Measurements from ENCODE around the gene TPRA1.
"Not testable (repeated sequence)": the region's sequence is repeated elsewhere in the genome, so short reads cannot be mapped to it uniquely, and the experiment has no call there.

The TPRA1 gene

GRCh38 chr3:127616836-127617605, 26.5 kb upstream of the TPRA1 start:
- no peak for DNase-seq

DNA sequence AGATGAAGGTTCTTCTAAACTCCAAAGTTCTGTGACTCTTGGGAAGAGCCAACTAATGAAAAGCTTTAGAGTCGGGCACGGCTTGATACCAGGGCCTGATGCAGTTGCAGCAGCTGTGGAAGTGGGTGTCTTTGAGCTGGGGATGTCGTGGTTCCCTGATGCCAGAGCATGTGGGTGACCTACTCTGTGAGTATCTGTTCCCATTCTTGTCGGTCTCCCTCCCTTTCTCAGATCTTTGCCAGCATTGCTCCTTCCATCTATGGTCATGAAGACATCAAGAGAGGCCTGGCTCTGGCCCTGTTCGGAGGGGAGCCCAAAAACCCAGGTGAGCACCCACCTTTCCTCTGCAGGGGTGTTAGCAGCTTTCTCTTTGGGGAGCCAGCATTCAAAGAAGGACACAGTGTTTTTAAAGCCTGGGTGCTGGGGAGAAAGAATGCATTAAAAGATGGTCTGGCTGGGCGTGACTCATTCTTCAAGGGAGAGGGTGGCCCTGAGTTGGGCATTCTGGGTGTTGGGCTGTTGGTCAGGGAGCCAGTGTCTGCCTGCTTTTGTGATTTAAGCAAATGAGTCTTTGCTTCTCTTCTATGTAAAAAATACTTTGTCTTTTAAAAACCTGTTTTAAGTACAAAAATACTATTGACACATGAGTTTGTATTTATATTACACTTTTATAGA, 25.2 kb upstream of the TPRA1 start:
- DNase-seq = no peak

GRCh38 chr3:127614928-127615589, 24.5 kb upstream of the TPRA1 start:
- DNase-seq = no peak

GRCh38 chr3:127613406-127613805, 22.9 kb upstream of the TPRA1 start:
- DNase-seq = no peak

GRCh38 chr3:127612966-127613365, 22.4 kb upstream of the TPRA1 start:
- no peak for DNase-seq

DNA sequence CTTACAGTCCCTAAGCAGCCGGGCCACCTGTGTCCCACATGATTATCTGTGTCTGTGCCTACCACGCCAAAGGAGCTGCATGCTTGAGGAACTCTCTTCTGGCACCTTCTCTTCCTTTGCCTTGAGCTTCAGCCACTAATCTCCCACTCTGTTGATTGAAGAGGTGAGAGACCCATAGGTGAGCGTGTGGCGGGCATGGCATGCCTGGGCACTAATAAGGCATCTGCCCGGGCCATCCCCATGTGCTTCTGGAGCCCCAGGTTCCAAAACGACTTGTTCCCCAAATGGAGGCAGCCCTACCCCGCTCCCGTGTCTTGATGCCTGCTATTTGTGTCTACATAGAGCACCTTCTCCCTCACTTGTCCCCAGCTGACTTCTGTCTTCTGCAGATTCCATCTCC, 20.7 kb upstream of the TPRA1 start:
- no peak for DNase-seq

DNA sequence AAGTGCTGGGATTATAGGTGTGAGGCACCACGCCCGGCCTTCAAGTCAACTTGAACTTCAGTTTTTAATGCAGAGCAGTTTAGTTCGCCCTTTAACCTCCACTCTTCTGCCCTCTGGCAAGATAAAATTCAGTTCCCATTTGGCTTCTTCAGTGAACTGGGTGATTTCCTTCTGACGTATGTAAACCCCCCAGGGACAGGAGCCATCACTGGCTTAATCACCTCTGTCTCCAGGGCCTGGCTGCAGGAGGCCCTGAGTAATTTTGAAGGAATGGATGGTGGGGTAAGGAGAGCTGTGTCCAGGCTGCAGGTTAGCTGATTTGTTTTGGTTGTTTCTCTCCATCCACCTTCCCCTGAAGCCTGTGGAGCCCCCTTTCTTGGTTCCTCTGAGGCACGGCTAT, 19.6 kb upstream of the TPRA1 start:
- DNase-seq = no peak

DNA sequence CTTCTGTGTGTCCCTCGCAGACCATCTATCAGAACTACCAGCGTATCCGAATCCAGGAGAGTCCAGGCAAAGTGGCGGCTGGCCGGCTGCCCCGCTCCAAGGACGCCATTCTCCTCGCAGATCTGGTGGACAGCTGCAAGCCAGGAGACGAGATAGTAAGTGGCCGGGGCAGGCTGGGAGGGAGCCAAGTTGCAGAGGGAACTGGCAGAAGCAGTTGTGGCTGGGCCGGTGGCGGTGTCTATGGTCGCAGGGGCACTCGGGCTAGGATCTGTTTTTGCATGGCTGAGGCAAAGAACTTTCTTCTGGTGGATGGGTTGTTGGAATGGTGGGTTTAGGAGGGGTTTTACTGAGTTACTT, 17.8 kb upstream of the TPRA1 start:
- no peak for DNase-seq

DNA sequence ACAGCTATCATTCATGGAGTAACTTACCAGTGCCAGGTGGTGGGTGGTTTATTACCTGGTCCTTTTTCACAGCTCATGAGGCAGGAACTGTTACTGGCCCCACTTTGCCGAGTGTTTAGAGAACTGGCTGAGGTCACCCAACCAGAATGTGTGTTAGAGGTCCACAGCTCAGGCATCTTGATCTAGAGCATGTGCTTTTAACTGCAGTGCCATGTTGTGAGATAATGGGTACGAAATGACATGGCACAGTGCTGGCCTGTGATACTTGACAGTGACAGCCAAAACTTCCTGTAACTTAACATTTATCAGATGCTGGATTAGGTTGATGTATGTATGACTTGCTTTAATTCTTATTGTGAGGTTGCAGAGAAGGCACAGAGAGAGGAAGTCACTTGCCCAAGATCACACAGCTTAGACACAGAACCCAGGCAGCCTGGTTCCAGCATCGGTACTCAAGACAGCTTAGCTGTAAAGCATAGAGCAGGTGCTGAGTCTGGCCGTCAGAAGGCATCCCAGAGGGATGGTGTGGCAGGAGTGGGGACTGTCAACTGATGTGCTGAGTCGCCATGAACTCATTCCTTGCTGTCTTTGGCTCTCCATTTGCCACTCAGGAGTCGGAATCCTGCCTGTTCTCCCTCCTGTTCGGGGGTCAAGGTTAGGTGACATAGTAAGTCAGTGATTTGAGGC, 17.3 kb upstream of the TPRA1 start:
- peak in 1 of 5 experiments; percentile 34 for DNase-seq

DNA sequence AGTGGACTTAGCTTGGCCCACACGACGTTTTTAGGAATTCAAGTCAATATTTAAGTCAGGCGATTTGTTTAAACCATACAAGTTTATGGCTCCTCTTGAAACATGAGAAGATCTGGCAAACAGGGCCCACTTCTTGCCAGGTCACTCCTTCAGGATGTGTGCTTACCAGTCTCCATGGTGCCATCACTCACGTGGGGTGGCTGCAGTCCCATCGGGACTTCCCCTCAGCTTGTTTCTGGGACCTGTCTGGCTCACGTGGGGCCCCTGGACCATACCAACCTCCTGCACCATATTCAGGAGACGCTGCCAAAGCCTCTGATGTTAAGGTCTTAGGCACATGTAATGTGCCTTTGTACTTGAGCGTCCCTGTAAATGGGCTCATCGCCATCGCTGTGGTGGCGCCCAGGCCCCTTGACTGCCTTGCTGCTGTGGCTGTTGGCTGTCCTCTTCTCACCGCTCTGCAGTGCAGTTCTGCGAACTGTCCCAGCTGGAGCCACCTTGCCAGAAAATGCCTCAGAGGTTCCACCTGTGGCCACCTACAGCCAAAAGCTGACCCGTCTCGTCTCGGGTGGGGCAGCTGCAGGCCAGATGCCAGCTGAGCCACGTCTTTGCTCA, 16.6 kb upstream of the TPRA1 start:
- DNase-seq = no peak

DNA sequence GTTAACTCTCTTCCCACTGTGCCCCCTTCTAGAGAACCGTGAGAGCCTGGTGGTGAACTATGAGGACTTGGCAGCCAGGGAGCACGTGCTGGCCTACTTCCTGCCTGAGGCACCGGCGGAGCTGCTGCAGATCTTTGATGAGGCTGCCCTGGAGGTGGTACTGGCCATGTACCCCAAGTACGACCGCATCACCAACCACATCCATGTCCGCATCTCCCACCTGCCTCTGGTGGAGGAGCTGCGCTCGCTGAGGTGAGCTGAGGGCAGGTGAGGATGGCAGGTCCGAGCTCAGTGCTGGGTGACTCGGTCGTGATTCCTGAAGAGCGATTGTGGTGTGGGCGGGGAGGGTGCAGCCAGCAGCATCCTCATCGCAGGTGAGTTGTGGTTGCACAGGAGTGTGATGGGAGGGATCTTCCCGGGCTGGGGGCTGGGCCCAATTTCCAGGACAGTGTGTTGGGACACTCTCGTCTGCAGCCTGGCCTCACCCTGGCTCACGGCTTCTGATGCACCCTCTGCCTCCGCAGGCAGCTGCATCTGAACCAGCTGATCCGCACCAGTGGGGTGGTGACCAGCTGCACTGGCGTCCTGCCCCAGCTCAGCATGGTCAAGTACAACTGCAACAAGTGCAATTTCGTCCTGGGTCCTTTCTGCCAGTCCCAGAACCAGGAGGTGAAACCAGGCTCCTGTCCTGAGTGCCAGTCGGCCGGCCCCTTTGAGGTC, 15.7 kb upstream of the TPRA1 start:
- DNase-seq = no peak

DNA sequence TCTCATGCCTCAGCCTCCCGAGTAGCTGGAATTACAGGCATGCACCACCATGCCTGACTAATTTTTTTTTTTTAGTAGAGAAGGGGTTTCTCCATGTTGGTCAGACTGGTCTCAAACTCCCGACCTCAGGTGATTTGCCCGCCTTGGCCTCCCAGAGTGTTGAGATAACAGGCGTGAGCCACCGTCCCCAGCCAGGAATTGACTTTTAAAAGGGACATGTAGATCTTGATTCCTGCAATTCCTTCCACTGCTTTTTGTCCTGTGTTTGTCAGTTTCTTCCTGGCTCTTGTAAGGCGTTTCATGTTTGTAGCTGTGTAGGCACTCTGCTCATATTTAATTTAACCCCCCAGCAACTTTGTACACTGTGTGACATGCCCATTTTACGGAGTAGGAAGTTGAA, 15.0 kb upstream of the TPRA1 start:
- DNase-seq = not testable (repeated sequence)

- no peak for DNase-seq
Measured at GRCh38 chr3:127604546-127605165, 14.1 kb upstream of the TPRA1 start.

DNA sequence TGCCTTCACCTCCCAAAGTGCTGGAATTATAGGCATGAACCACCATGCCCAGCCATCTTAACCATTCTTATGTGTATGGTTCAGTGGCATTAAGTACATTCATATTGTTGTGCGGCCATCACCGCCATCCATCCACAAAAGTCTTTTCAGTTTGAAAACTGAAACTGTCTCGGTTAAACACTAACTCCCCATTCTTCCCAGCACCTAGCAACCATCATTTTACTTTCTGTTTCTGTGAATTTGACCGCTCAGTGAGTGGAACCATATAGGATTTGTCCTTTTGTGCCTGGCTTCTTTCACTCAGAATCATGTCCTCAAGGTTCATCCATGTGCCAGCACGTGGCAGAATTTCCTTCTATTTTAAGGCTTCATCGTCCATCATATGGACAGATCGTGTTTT, 13.5 kb upstream of the TPRA1 start:
- DNase-seq = no peak

- DNase-seq = no peak
Measured at GRCh38 chr3:127600749-127601456, 10.4 kb upstream of the TPRA1 start.

DNA sequence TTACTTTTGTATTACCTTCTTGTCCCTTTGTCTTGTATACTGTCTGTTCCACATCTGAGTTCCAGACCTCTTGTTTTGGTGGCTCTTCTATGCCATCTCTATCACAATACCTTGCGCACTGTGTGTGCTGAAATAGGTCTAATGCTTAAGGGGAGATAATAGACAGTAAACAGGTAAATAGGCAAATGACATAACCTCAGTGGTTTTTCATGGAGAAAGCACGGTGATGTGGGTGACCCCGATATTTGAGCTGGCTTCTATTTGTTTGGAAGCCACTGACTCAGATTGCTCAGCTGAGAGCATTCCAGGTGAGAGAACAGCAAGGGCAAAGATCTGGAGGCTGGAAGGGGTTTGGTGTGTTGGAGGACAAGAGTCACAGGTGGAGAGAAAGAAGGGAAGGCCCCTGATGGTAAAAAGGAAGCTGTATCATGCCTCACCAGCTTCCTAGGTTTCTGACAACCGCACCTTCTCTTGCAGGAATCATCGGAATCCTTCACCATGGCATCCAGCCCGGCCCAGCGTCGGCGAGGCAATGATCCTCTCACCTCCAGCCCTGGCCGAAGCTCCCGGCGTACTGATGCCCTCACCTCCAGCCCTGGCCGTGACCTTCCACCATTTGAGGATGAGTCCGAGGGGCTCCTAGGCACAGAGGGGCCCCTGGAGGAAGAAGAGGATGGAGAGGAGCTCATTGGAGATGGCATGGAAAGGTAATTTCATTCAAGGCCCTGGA, 8.5 kb upstream of the TPRA1 start:
- no peak for DNase-seq

GRCh38 chr3:127597020-127597771, 6.7 kb upstream of the TPRA1 start:
- no peak for DNase-seq

GRCh38 chr3:127595303-127595702, 4.8 kb upstream of the TPRA1 start:
- DNase-seq = no peak

DNA sequence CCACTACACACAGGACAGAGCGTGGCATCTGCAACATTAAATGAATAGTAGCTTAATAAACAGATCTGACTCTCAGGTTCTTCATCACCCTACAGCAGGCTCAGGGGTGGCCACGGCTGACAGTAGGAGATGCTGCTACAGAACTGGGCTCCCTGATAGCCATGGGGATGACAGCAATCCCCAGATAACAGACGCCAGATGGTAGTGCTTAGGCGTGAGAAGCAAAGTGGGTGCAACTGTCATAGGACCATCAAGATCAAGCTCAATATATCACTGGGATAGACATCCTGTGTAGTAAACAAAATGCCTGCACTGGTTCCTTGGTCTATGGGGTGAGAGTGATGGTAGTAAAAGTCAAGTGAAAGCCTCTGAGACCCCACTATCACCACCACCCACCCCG, 2.6 kb upstream of the TPRA1 start:
- DNase-seq = no peak

GRCh38 chr3:127590282-127590592, 296 bp downstream of the TPRA1 start:
- peak in 1 of 5 experiments; percentile 8 for DNase-seq

All from T-helper 2 cell (primary cell).